ENCODE results near the gene MS4A1.

GRCh38 chr11:60469723-60470122 lies 14.1 kb downstream of the MS4A1 start:
- TF ChIP-seq, protein P1, sequence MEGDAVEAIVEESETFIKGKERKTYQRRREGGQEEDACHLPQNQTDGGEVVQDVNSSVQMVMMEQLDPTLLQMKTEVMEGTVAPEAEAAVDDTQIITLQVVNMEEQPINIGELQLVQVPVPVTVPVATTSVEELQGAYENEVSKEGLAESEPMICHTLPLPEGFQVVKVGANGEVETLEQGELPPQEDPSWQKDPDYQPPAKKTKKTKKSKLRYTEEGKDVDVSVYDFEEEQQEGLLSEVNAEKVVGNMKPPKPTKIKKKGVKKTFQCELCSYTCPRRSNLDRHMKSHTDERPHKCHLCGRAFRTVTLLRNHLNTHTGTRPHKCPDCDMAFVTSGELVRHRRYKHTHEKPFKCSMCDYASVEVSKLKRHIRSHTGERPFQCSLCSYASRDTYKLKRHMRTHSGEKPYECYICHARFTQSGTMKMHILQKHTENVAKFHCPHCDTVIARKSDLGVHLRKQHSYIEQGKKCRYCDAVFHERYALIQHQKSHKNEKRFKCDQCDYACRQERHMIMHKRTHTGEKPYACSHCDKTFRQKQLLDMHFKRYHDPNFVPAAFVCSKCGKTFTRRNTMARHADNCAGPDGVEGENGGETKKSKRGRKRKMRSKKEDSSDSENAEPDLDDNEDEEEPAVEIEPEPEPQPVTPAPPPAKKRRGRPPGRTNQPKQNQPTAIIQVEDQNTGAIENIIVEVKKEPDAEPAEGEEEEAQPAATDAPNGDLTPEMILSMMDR (IDR thresholded peaks at IDR 0.05) = no peak
- no peak for TF ChIP-seq POLR2A (IDR thresholded peaks at IDR 0.05)

Data from right lobe of liver (tissue), 4 donors.